Endothelial cell of umbilical vein (primary cell): ENCODE results near the gene CFAP100. TPM values are rescaled to one million over a fixed set of nuclear protein-coding genes. Genes with fewer than 3 reads are reported as not detected.

ENCODE experiments used
- BruUV-seq: library from RNA; stranded (reverse); fragments of 400-500 nt; replicated peaks from 2 replicates; lab custom pipeline; 2021; lab: Mats Ljungman, UMichigan
- CTCF ChIA-PET: fragments of 300-600, 350-600 bp; sonication (Branson Sonifier 250); formaldehyde crosslinking; loops from one replicate; lab custom pipeline; 2021; ENCODE audit warnings: antibody characterized with exemption, inconsistent platforms; lab: Charles Lee
- POLR2A ChIA-PET: fragments of 300-600, 350-600 bp; sonication (Branson Sonifier 250); formaldehyde crosslinking; loops from one replicate; lab custom pipeline; 2021; ENCODE audit warnings: antibody characterized with exemption, inconsistent platforms; lab: Charles Lee
- DNase-seq: peaks from one replicate; pipeline ENCODE4 v3.0.0-alpha.2; 2011; ENCODE audit warnings: low read depth, low spot score
- FAIRE-seq: peaks from 2 replicates; lab custom pipeline; 2011; peaks lifted over from hg19 to GRCh38; lab: Jason Lieb, UNC
- H2AFZ ChIP-seq: 2 replicates; pipeline ENCODE4 v1.6.0; 2012; ENCODE audit warnings: low read depth, low read length, control low read depth, inconsistent platforms
- H3K27ac ChIP-seq: 2 replicates; pipeline ENCODE4 v1.5.1; 2011; ENCODE audit warnings: low read depth, mild to moderate bottlenecking, control low read depth, low read length, moderate library complexity; ENCODE audit not compliant: insufficient read depth
- H3K27me3 ChIP-seq, 2 experiments: 2 replicates each; pipeline versions ENCODE4 v1.6.0 to v1.6.1; 2011; ENCODE audit warnings: low read length in 2 of 2, mixed read lengths in 1 of 2; ENCODE audit not compliant: control insufficient read depth in 2 of 2, insufficient read depth in 2 of 2
- H3K36me3 ChIP-seq, 2 experiments: 2 replicates in 1 of 2; 3 replicates in 1 of 2; pipeline ENCODE4 v1.5.1; 2011; ENCODE audit warnings: low read length in 2 of 2, mild to moderate bottlenecking in 1 of 2, moderate library complexity in 1 of 2; ENCODE audit not compliant: control insufficient read depth in 2 of 2, insufficient read depth in 2 of 2; ENCODE audit errors: extremely low read depth in 1 of 2
- H3K4me1 ChIP-seq: 3 replicates; pipeline ENCODE4 v1.5.1; 2011; ENCODE audit warnings: mild to moderate bottlenecking, low read length; ENCODE audit not compliant: control insufficient read depth, insufficient read depth; ENCODE audit errors: extremely low read depth
- H3K4me2 ChIP-seq: 2 replicates; pipeline ENCODE4 v1.6.1; 2011; ENCODE audit warnings: low read length, control low read depth, mixed read lengths; ENCODE audit not compliant: insufficient read depth
- H3K4me3 ChIP-seq, 3 experiments: fragments of 200-600 bp in 1 of 3; sonication (generic), shearing (Covaris generic) in 1 of 3; replicated peaks in 1 of 3; 2 replicates each; pipeline ENCODE4 v1.5.1; 2011 to 2016; ENCODE audit warnings: control low read depth in 3 of 3, low read length in 3 of 3, mild to moderate bottlenecking in 2 of 3, inconsistent platforms in 1 of 3, low read depth in 1 of 3, moderate library complexity in 1 of 3; ENCODE audit not compliant: insufficient read depth in 1 of 3
- H3K79me2 ChIP-seq: 2 replicates; pipeline ENCODE4 v1.6.0; 2012; ENCODE audit warnings: low read length, inconsistent platforms; ENCODE audit not compliant: control insufficient read depth, insufficient read depth
- H3K9ac ChIP-seq: replicated peaks from 2 replicates; pipeline ENCODE3; 2011; ENCODE audit warnings: low read length, control low read depth; ENCODE audit not compliant: insufficient read depth; ENCODE audit errors: extremely low read depth
- H3K9me1 ChIP-seq: replicated peaks from 3 replicates; pipeline ENCODE4 v1.6.0; 2011; ENCODE audit warnings: mild to moderate bottlenecking, low read length; ENCODE audit not compliant: control insufficient read depth, insufficient read depth; ENCODE audit errors: extremely low read depth
- H3K9me3 ChIP-seq: replicated peaks from 2 replicates; pipeline ENCODE4 v1.5.1; 2012; ENCODE audit warnings: low read length, inconsistent platforms; ENCODE audit not compliant: control insufficient read depth, insufficient read depth
- H4K20me1 ChIP-seq: replicated peaks from 2 replicates; pipeline ENCODE3; 2011; ENCODE audit warnings: mild to moderate bottlenecking, low read length; ENCODE audit not compliant: control insufficient read depth, insufficient read depth; ENCODE audit errors: extremely low read depth
- CTCF ChIP-seq, 2 donors: IDR thresholded peaks; 1 replicate in 1 of 2; 2 replicates in 1 of 2; pipeline ENCODE4 v1.5.1; 2011; ENCODE audit warnings: low read length in 2 of 2, mild to moderate bottlenecking in 2 of 2, moderate library complexity in 2 of 2, control low read depth in 1 of 2, inconsistent platforms in 1 of 2, low read depth in 1 of 2; ENCODE audit not compliant: insufficient read depth in 1 of 2; ENCODE audit errors: extremely low read depth in 1 of 2
- EZH2 ChIP-seq: IDR thresholded peaks from 2 replicates; pipeline ENCODE4 v1.6.1; 2012; ENCODE audit warnings: borderline replicate concordance, low read depth, mild to moderate bottlenecking, moderate library complexity, low read length, inconsistent platforms; ENCODE audit not compliant: severe bottlenecking
- FOS ChIP-seq: IDR thresholded peaks from 2 replicates; pipeline ENCODE4 v1.6.1; 2011; ENCODE audit warnings: mild to moderate bottlenecking, low read length, moderate library complexity, borderline replicate concordance; ENCODE audit not compliant: insufficient read depth
- GATA2 ChIP-seq: IDR thresholded peaks from 2 replicates; pipeline ENCODE4 v1.7.0; 2011; ENCODE audit warnings: low read depth, mild to moderate bottlenecking, moderate library complexity, mixed read lengths, low read length; ENCODE audit not compliant: insufficient read length, insufficient read depth
- JUN ChIP-seq: IDR thresholded peaks from 2 replicates; pipeline ENCODE4 v1.6.1; 2011; ENCODE audit warnings: borderline replicate concordance, low read depth; ENCODE audit not compliant: insufficient read length, insufficient read depth
- MAX ChIP-seq: IDR thresholded peaks from 2 replicates; pipeline ENCODE4 v1.6.1; 2011; ENCODE audit not compliant: insufficient read depth, insufficient read length
- MYC ChIP-seq: IDR thresholded peaks from one replicate; pipeline ENCODE4 v1.6.1; 2011; ENCODE audit warnings: mild to moderate bottlenecking, low read depth, low read length
- POLR2A ChIP-seq: IDR thresholded peaks from 2 replicates; pipeline ENCODE4 v1.6.1; 2012; ENCODE audit warnings: low read depth, mild to moderate bottlenecking, control low read depth, low read length
- POLR2AphosphoS5 ChIP-seq: IDR thresholded peaks from 2 replicates; pipeline ENCODE4 v1.6.1; 2012; ENCODE audit warnings: low read depth, mild to moderate bottlenecking, control low read depth, low read length, moderate library complexity; ENCODE audit not compliant: insufficient read depth
- dilution Hi-C: fragments of 300-500 bp; cut with MboI; formaldehyde crosslinking; loops from one replicate; pipeline ENCODE4 v1.15.0; 2019; ENCODE audit warnings: low sequenced_read_pairs; ENCODE audit not compliant: extremely low pct_ligation_motif_present
- intact Hi-C: fragments of 100-400 bp; cut with micrococcal nuclease; formaldehyde crosslinking; loops from one replicate; pipeline ENCODE4 v1.10.0; 2022
- polyA plus RNA-seq, 4 experiments: library from polyadenylated mRNA; depleted of rRNA in 3 of 4; stranded (reverse) in 3 of 4; unstranded in 1 of 4; fragments of >200 nt; gene quantifications; 2 replicates each; pipeline versions ENCODE4 v1.2.1 to v1.2.3, GENCODE V29; 2011 to 2012; ENCODE audit warnings: missing spikeins in 1 of 4
- total RNA-seq: library from RNA; stranded (reverse); gene quantifications from 2 replicates; pipeline ENCODE4 v1.2.3, GENCODE V29; 2021

The CFAP100 gene
- total and polyA plus RNA-seq, 2 donors (not counting 3 experiments of a cell fraction or from before 2014, with no cell fraction given) = not detected

GRCh38 chr3:126454437-126455198 lies 59.9 kb downstream of the CFAP100 start:
- no peak for DNase-seq
- H3K9me3 ChIP-seq = no peaks in the 10 kb centered on the region
- H3K79me2 ChIP-seq = peaks cover 7% of the 10 kb centered on the region
- no peak overlapping the region for H3K9ac ChIP-seq
- BruUV-seq = no TSS peak
- dilution Hi-C loops (no loop called here), intact Hi-C loops (no loop called here)
- no peak overlapping the region for H3K4me2 ChIP-seq
- no peaks in the 10 kb centered on the region for H3K4me1 ChIP-seq
- H2AFZ ChIP-seq = no peak overlapping the region
- H3K36me3 ChIP-seq = peaks cover 8 to 21% of the 10 kb centered on the region in 2 experiments
- POLR2A ChIA-PET = no interaction called here
- FAIRE-seq = peak; percentile 21
- H3K27ac ChIP-seq = no peak overlapping the region
- H4K20me1 ChIP-seq = no peaks in the 10 kb centered on the region
- no peak overlapping the region for H3K4me3 ChIP-seq
- no peaks in the 10 kb centered on the region for H3K27me3 ChIP-seq
- CTCF ChIA-PET = no interaction called here
- H3K9me1 ChIP-seq = no peaks in the 10 kb centered on the region
- TF ChIP-seq JUN (no peak), CTCF (IDR thresholded peaks at IDR 0.05; ENCODE audit: extremely low read depth in 1 of 2, insufficient read depth in 1 of 2, low read depth in 1 of 2, low read length in 2 of 2) (no peak), FOS (no peak), MAX (no peak), POLR2A (no peak), EZH2 (no peak), GATA2 (no peak), MYC (no peak), POLR2AphosphoS5 (no peak)
